Gastrocnemius medialis (tissue), 4 donors: ENCODE results near the gene ROBO2. TPM values are rescaled to one million over a fixed set of nuclear protein-coding genes. Genes with fewer than 3 reads are reported as not detected.

ENCODE experiments used
- ATAC-seq, 2 donors: fragments of 150-250 bp; one replicate each; pipeline ENCODE4 v1.9.1; 2016
- DNase-seq, 2 donors: peaks; one replicate each; pipeline ENCODE4 v3.0.0-alpha.2; 2019
- H3K27ac ChIP-seq, 4 donors: fragments of 200-600 bp; sonication (generic); 1 replicate in 1 of 4; 2 replicates in 3 of 4; pipeline ENCODE4 v1.5.1; 2016 to 2018; ENCODE audit warnings: mild to moderate bottlenecking in 2 of 4, moderate library complexity in 1 of 4
- H3K27me3 ChIP-seq, 3 donors: fragments of 200-600 bp; sonication (generic) in 2 of 3; 1 replicate in 1 of 3; 2 replicates in 2 of 3; pipeline versions ENCODE4 v1.5.1 to v1.6.0; 2016 to 2019; ENCODE audit warnings: mild to moderate bottlenecking in 1 of 3, moderate library complexity in 1 of 3
- H3K36me3 ChIP-seq, 2 donors: fragments of 200-600 bp; sonication (generic) in 1 of 2; one replicate each; pipeline ENCODE4 v1.5.1; 2017 to 2018
- H3K4me1 ChIP-seq, 2 donors: fragments of 200-600 bp; sonication (generic) in 1 of 2; one replicate each; pipeline ENCODE4 v1.5.1; 2016 to 2017; ENCODE audit warnings: mild to moderate bottlenecking in 2 of 2
- H3K4me3 ChIP-seq, 4 donors: fragments of 200-600 bp; sonication (generic) in 3 of 4; 1 replicate in 1 of 4; 2 replicates in 3 of 4; pipeline ENCODE4 v1.5.1; 2016 to 2019; ENCODE audit warnings: mild to moderate bottlenecking in 2 of 4
- H3K9me3 ChIP-seq, 3 donors: fragments of 200-600 bp; sonication (generic) in 2 of 3; 1 replicate in 1 of 3; 2 replicates in 2 of 3; pipeline ENCODE4 v1.5.1; 2016 to 2019
- CTCF ChIP-seq, 5 experiments: fragments of 450-650 bp in 3 of 5; fragments of 200-600 bp in 2 of 5; sonication (generic) in 2 of 5; IDR thresholded peaks in 4 of 5; conservative IDR thresholded peaks in 1 of 5; 1 replicate in 4 of 5; 2 replicates in 1 of 5; pipeline ENCODE4 v1.5.1; 2016 to 2019; ENCODE audit warnings: antibody characterized with exemption in 5 of 5, mild to moderate bottlenecking in 3 of 5, moderate library complexity in 3 of 5
- POLR2A ChIP-seq, 2 donors: fragments of 450-650 bp; IDR thresholded peaks; one replicate each; pipeline ENCODE4 v1.6.1; 2017; ENCODE audit warnings: antibody characterized with exemption in 2 of 2, mild to moderate bottlenecking in 2 of 2, moderate library complexity in 2 of 2
- in situ Hi-C, 4 donors: fragments of 200-750 bp; cut with MboI; loops; one replicate each; pipeline versions ENCODE4 v1.15.0 to v1.8.0; 2017; ENCODE audit warnings: low sequenced_read_pairs in 4 of 4
- intact Hi-C: fragments of 100-400 bp; cut with DNase I; formaldehyde crosslinking; loops from one replicate; pipeline ENCODE4 v1.15.1; 2023; ENCODE audit warnings: low total_unique reads
- total RNA-seq, 4 donors: library from RNA; depleted of rRNA; stranded (reverse); fragments of >200 nt; gene quantifications; one replicate each; pipeline versions ENCODE4 v1.1.0 to v1.2.3, GENCODE V29; 2016

The ROBO2 gene
- total RNA-seq, 4 donors from 2014 or later: 0.07 TPM; not detected in 3

GRCh38 chr3:77325280-77325679 lies 285.4 kb downstream of the ROBO2 start:
- Histone ChIP-seq H3K9me3 (no peaks in the 10 kb centered on the region), H3K4me3 (no peak overlapping the region), H3K36me3 (no peaks in the 10 kb centered on the region), H3K27ac (no peak overlapping the region), H3K27me3 (no peaks in the 10 kb centered on the region), H3K4me1 (no peaks in the 10 kb centered on the region)
- DNase-seq: no peak
- TF ChIP-seq CTCF (IDR thresholded peaks at IDR 0.05 in 4 of 5, conservative IDR thresholded peaks at IDR 0.05 in 1 of 5): no peak
- TF ChIP-seq POLR2A (IDR thresholded peaks at IDR 0.05): no peak
- in situ Hi-C loops: no loop called here
- intact Hi-C loops: no loop called here
- no peak for ATAC-seq

- Histone ChIP-seq H3K27ac (no peak overlapping the region), H3K4me3 (no peak overlapping the region), H3K9me3 (no peaks in the 10 kb centered on the region), H3K36me3 (no peaks in the 10 kb centered on the region), H3K27me3 (no peaks in the 10 kb centered on the region), H3K4me1 (no peaks in the 10 kb centered on the region)
- in situ Hi-C loops (no loop called here), intact Hi-C loops (no loop called here)
- TF ChIP-seq CTCF (IDR thresholded peaks at IDR 0.05 in 4 of 5, conservative IDR thresholded peaks at IDR 0.05 in 1 of 5) (no peak), POLR2A (IDR thresholded peaks at IDR 0.05) (no peak)
- DNase-seq (no peak), ATAC-seq (no peak)
Observed at GRCh38 chr3:77325702-77326101, 285.8 kb downstream of the ROBO2 start.

- no peaks in the 10 kb centered on the region for H3K27me3 ChIP-seq
- H3K4me3 ChIP-seq: no peak overlapping the region
- intact Hi-C loops: no loop called here
- no peaks in the 10 kb centered on the region for H3K9me3 ChIP-seq
- DNase-seq (no peak), ATAC-seq (no peak)
- TF ChIP-seq POLR2A (IDR thresholded peaks at IDR 0.05): no peak
- no peak for TF ChIP-seq CTCF (IDR thresholded peaks at IDR 0.05 in 4 of 5, conservative IDR thresholded peaks at IDR 0.05 in 1 of 5)
- H3K36me3 ChIP-seq: no peaks in the 10 kb centered on the region
- no peaks in the 10 kb centered on the region for H3K4me1 ChIP-seq
- no peak overlapping the region for H3K27ac ChIP-seq
- in situ Hi-C loops: no loop called here
Observed at GRCh38 chr3:77326586-77326985, 286.7 kb downstream of the ROBO2 start.

GRCh38 chr3:77328690-77329089 lies 288.8 kb downstream of the ROBO2 start:
- no peak for ATAC-seq
- TF ChIP-seq POLR2A (IDR thresholded peaks at IDR 0.05) (no peak), CTCF (IDR thresholded peaks at IDR 0.05 in 4 of 5, conservative IDR thresholded peaks at IDR 0.05 in 1 of 5) (no peak)
- DNase-seq: no peak
- Histone ChIP-seq H3K36me3 (no peaks in the 10 kb centered on the region), H3K4me3 (no peak overlapping the region), H3K4me1 (no peaks in the 10 kb centered on the region), H3K27me3 (no peaks in the 10 kb centered on the region), H3K27ac (no peak overlapping the region), H3K9me3 (no peaks in the 10 kb centered on the region)
- intact Hi-C loops (no loop called here), in situ Hi-C loops (no loop called here)

- no peaks in the 10 kb centered on the region for H3K4me1 ChIP-seq
- H3K27ac ChIP-seq: no peak overlapping the region
- no peak for TF ChIP-seq POLR2A (IDR thresholded peaks at IDR 0.05)
- TF ChIP-seq CTCF (IDR thresholded peaks at IDR 0.05 in 4 of 5, conservative IDR thresholded peaks at IDR 0.05 in 1 of 5): no peak
- no peak overlapping the region for H3K4me3 ChIP-seq
- DNase-seq (no peak), ATAC-seq (no peak)
- no peaks in the 10 kb centered on the region for H3K27me3 ChIP-seq
- no peaks in the 10 kb centered on the region for H3K36me3 ChIP-seq
- intact Hi-C loops (no loop called here), in situ Hi-C loops (no loop called here)
- no peaks in the 10 kb centered on the region for H3K9me3 ChIP-seq
Observed at GRCh38 chr3:77329116-77329515, 289.2 kb downstream of the ROBO2 start.
